SKM-1 (cell line): Measurements from ENCODE around the gene PDIA4.
"Not testable (repeated sequence)": the region's sequence is repeated elsewhere in the genome, so short reads cannot be mapped to it uniquely, and the experiment has no call there.

Source experiments
- DNase-seq: peaks from one replicate; lab custom pipeline; 2025; ENCODE audit not compliant: unreplicated experiment; lab: John Stamatoyannopoulos, UW

The PDIA4 gene

GRCh38 chr7:149028346-149029109 is at the start of gene PDIA4:
Gene PDIA4, minus strand, starts transcription at chr7:149028505. Its CDS starts 97 bp downstream, at chr7:149028408.
- peak; percentile 67 for DNase-seq

DNA sequence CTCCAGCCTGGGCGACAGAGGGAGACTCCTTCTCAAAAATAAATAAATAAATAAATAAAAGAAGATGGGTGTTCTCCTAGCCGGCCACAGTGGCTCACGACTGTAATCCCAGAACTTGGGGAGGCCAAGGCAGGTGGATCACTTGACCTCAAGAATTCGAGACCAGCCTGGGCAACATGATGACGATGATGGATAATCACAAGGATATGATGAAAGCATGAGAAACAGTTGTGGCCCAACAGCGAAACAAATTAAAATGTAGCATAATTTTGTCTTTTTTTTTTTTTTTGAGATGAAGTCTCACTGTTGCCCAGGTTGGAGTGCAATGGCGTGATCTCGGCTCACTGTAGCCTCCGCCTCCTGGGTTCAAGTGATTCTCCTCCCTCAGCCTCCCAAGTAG is 49.3 kb upstream of the PDIA4 start:
- no peak for DNase-seq

GRCh38 chr7:149075286-149075685 is 47.0 kb upstream of the PDIA4 start:
- no peak for DNase-seq

- no peak for DNase-seq
These were observed 46.0 kb upstream of the PDIA4 start for GRCh38 chr7:149074116-149074885.

DNA sequence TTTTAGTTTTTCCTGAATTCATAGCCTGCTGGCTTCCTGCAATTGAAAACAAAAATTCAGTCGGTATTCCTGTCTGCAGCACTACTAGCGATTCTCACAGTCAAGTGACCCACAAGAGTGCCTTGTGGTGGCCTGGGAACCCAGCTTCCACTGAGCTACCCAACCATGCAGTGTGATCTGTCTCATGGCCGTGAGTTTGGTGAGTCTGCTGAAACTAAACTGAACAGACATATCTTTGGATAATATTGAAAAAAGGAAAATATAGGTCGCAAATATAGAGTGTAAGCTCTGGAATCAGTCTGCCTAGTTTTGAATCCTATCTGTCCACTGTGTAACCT is 44.1 kb upstream of the PDIA4 start:
- no peak for DNase-seq

DNA sequence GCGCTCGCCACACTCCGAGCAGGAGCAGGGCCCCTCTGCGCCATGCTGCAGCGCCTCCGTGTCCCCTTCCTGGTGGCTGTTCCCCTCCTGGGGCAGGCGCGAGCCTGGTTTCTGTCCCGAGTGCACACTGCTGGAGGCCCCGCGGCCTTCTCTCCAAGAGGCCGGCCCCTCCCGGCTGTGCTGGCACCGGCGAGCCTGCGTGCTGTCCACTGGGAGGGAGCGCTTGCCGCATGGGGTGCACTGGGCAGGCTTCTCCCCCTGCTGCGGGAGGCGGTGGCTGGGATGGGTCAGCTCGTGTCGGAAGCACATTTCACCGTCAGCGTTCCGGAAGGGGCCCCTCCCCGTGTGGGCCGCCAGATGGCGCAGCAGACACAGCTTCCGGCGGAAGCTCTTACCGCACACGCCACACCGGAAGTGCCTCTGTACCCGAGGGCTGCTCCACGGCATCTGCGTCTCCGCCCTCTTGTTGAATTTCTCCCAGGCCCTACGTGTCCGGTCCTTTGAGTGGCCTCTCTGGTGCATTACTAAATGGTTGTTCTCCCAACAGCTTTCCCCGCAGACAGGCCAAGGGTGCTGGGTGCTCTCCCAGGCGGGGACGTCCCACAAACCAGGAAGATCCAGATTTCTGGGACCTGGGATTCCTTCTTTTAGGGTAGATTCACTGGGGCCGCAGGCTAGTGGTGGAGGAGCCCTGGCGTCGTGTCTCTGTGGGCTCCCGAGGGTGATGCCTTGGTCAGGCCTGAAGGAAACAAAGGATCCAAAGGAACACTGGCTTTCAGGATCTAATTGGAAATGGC is 43.5 kb upstream of the PDIA4 start:
- no peak for DNase-seq

DNA sequence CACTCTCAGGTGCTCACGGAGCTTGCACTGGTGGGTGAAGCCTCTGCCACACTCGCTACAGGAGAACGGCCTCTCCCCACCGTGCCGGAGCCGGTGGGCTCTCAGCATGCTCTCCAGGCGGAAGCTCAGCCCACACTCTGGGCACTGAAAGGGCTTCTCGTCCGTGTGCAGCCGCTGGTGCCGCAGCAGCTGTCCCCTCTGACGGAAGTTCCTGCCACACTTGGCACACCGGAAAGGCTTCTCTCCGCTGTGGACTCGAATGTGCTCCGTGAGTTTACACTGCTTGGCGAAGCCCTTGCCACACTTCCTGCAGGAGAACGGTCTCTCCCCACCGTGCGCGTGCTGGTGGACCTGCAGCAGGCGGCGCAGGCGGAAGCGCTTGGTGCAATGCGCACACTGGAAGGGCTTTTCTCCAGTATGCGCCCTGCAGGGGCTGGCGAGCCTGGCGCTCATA is 42.9 kb upstream of the PDIA4 start:
- DNase-seq, result no peak

DNA sequence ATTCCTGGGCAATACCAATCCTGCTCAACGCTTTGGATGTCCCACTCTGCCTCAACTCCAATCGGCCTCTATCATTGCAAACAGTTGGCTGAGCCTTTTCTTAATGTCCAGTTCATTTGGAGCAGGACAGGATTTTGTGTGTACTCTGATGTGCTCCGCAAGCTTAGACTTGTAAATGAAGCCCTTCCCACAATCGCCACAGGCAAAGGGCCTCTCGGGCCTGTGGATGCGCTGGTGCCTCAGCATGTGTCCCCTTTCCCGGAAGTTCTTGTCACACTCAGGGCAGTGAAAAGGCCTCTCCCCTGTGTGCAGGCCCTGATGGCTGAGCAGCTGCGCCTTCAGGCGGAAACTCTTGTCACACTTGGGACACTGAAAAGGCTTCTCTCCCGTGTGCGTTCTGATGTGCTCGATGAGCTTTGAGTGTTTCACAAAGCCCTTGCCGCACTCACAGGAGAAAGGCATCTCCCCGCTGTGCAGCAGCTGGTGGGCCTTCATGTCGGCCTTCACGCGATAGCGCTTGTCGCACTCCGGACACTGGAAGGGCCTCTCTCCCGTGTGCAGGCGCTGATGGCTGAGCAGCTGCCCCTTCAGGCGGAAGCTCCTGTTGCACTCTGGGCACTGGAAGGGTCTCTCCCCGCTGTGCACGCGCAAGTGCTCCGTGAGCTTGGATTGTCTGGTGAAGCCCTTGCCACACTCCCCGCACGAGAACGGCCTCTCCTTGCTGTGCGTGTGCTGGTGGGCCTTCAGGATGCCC is 42.2 kb upstream of the PDIA4 start:
- DNase-seq, result no peak

DNA sequence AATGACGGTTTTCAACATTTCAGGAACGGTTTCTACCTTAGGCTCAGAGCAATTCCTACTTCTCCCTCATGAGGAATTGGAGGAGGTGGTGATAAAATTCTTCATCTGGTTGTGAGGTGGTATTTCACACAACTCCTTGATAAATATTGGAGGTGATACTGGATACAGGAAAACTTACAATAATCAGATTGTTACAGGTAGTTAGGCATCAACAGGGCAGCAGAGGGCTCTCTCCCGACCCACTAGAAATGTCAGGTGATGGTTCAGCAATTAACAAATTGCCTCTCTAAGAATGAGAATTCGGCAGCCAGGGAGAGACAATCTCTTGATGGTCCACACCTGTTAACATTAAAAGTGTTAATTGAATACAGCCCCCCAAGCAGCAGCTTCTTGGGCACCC is 39.6 kb upstream of the PDIA4 start:
- DNase-seq, result no peak

DNA sequence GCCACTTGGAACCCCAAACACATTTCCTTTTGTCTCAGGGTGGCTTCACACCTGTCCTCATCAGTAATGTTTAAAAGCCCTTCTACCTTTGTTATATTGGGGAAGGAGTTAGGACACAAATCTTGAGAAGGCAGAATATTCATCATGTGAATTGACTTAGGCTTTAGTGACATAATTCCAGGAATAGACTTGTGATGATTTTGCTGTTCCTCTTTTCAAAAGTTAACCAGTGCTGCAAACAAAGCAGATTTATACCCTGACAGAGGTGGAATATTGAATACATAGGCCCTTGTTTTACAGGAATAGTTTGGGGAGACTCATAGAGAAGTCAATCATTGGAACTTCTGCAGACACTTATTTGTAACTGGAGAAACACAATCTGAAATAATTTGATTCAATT is 35.2 kb upstream of the PDIA4 start:
- no peak for DNase-seq

- not testable (repeated sequence) for DNase-seq
These were observed 34.1 kb upstream of the PDIA4 start for GRCh38 chr7:149062217-149062899.

DNA sequence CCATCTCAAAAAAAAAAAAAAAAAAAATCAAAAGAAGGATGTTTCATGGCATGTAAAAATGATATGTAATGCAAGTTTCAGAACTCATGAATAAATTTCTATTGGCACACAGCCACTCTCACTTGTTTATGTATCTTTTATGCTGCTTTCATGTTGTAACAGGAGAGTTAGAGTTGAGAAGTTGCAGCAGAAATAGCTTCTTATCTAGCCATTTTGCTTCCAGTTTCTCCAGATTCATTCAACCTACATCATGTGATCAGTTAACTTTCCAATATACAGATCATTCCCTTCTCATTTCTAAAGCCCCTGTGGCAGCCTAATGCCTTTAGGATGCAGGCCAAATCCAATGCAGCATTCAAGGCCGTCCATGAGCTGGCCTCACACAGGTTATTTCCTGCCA is 31.9 kb upstream of the PDIA4 start:
- DNase-seq, result no peak

- DNase-seq, result no peak
These were observed 25.6 kb upstream of the PDIA4 start for GRCh38 chr7:149053885-149054284.

DNA sequence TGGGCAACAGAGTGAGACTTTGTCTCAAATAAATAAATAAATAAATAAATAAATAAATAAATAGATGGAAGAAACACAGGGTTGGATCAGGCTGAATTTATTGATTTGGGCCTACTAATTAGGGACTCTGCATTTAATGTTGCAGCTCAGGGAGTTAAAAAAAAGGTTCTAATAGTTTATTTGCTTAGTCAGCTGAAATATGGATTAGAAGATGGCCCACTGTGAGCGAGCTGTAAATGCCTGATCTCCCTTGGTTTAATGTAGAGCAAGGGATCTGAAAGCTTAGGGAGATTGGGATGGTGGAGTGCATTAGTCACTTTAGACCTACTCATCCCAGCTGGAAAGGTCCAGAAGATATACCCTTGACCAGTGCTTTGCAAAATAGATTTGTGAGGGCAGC is 25.1 kb upstream of the PDIA4 start:
- DNase-seq, result no peak

DNA sequence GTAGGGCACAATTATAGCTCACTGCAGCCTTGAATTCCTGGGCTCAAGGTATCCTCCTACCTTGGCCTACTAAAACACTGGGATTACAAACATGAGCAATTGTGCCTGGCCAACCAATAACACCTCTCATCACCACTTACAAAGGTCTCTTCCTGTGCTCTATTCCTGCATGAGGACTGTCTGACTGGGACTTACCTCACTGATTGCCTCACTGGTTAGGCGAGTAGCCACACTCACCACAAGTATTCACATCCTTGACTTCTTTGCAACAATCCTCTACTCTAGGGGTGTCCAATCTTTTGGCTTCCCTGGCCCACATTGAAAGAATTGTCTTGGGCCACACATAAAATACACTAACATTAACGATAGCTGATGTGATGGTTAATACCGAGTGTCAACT is 22.6 kb upstream of the PDIA4 start:
- DNase-seq, result no peak

- DNase-seq, result no peak
These were observed 20.5 kb upstream of the PDIA4 start for GRCh38 chr7:149048805-149049204.

DNA sequence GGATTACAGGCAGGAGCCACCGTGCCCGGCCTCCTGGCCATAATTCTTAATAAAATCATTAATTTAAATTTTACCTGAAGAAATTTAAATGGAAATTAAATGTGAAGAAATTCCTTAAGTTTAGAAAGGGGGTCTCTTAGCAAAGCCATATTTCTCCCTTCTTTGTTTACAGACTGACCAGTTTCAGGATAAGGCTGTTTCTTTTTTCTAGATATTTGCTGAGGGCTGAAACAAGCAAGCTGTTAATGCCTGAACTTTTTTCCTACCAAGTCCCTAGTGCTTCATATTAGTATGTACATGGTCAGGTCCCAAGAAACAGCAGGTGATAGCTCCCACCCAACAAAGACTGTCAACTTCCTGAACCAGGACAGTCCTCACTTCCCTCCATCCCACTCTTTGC is 18.1 kb upstream of the PDIA4 start:
- DNase-seq, result no peak

DNA sequence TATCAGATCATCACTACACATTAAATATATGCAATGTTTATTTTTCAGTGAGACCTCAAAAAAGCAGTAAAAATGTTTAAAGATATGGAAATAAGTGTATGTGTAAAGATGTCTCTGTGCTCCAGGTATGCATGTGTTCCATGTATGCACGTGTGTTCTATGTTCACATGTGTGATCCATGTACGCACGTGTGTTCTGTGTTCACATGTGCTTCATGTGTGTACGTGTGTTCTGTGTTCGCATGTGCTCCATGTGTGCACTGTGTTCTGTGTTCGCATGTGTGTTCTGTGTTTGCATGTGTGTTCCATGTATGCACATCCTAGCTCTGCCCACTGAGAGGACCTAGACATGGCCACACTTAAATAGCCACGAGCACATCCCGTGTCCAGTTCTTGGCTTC is 15.6 kb upstream of the PDIA4 start:
- DNase-seq, result no peak

DNA sequence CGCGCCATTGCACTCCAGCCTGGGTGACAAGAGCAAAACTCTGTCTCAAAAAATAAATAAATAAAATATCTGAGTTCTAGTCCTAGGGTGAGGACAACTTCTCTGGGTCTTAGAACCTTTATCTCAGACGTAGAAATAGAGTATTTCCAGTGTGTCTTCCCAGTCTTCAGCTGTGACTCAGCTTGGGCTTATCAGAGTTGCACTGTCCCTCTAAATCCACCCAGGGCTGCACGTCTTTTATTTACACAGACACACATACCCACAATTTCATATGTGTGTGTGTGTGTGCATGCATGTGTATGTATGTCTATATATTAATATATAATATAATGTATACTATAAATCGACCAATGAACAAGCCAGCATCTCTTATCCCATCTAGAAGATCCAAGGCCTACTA is 13.0 kb upstream of the PDIA4 start:
- no peak for DNase-seq

- DNase-seq, result not testable (repeated sequence)
These were observed 10.3 kb upstream of the PDIA4 start for GRCh38 chr7:149038641-149039040.
